Measurements from ENCODE around the gene EPB41L1. TPM values are rescaled to one million over a fixed set of nuclear protein-coding genes. Genes with fewer than 3 reads are reported as not detected.

The EPB41L1 gene
- polyA plus RNA-seq, 4 donors, result 10.5 to 26.5 (median 12.6) TPM

GRCh38 chr20:36249450-36249849 lies 94.9 kb downstream of the EPB41L1 start:
- FAIRE-seq (no peak), DNase-seq (no peak)
- no peaks in the 10 kb centered on the region for H3K9me3 ChIP-seq (ENCODE audit: control insufficient read depth in 2 of 2, insufficient read depth in 1 of 2, low read depth in 1 of 2, low read length in 1 of 2)
- H3K4me1 ChIP-seq (ENCODE audit: control insufficient read depth in 3 of 3, insufficient read depth in 2 of 3, low read depth in 1 of 3, low read length in 2 of 3), result no peaks in the 10 kb centered on the region
- peaks cover 27 to 55% (median 31%) of the 10 kb centered on the region in 3 donors for H3K36me3 ChIP-seq (ENCODE audit: control insufficient read depth in 3 of 3, insufficient read depth in 2 of 3, low read depth in 1 of 3, low read length in 3 of 3)
- no peak overlapping the region for H3K27ac ChIP-seq (ENCODE audit: low read depth in 1 of 3, low read length in 2 of 3)
- WGBS, 3 donors, result 79 to 86% (median 84%) methylated on average over 3 of the region's 3 CpGs
- no peak overlapping the region for H3K4me3 ChIP-seq (ENCODE audit: low read depth in 1 of 3, low read length in 3 of 3)
- H3K27me3 ChIP-seq (ENCODE audit: control insufficient read depth in 3 of 3, insufficient read depth in 3 of 3, low read length in 3 of 3), result no peaks in the 10 kb centered on the region

- H3K4me3 ChIP-seq (ENCODE audit: low read depth in 1 of 3, low read length in 3 of 3), result no peak overlapping the region
- H3K4me1 ChIP-seq (ENCODE audit: control insufficient read depth in 3 of 3, insufficient read depth in 2 of 3, low read depth in 1 of 3, low read length in 2 of 3), result no peaks in the 10 kb centered on the region
- H3K27ac ChIP-seq (ENCODE audit: low read depth in 1 of 3, low read length in 2 of 3), result no peak overlapping the region
- DNase-seq (no peak), FAIRE-seq (no peak)
- H3K27me3 ChIP-seq (ENCODE audit: control insufficient read depth in 3 of 3, insufficient read depth in 3 of 3, low read length in 3 of 3), result no peaks in the 10 kb centered on the region
- H3K36me3 ChIP-seq (ENCODE audit: control insufficient read depth in 3 of 3, insufficient read depth in 2 of 3, low read depth in 1 of 3, low read length in 3 of 3), result peaks cover 22 to 56% (median 25%) of the 10 kb centered on the region in 3 donors
- no peaks in the 10 kb centered on the region for H3K9me3 ChIP-seq (ENCODE audit: control insufficient read depth in 2 of 2, insufficient read depth in 1 of 2, low read depth in 1 of 2, low read length in 1 of 2)
- WGBS, 3 donors, result 96 to 99% (median 96%) methylated on average over 5 of the region's 5 CpGs
These were observed 96.9 kb downstream of the EPB41L1 start for GRCh38 chr20:36251426-36251825.

- 95 to 100% (median 100%) methylated on average over 3 of the region's 3 CpGs for WGBS, 3 donors
- Histone ChIP-seq H3K27me3 (ENCODE audit: control insufficient read depth in 3 of 3, insufficient read depth in 3 of 3, low read length in 3 of 3) (no peaks in the 10 kb centered on the region), H3K4me3 (ENCODE audit: low read depth in 1 of 3, low read length in 3 of 3) (no peak overlapping the region), H3K36me3 (ENCODE audit: control insufficient read depth in 3 of 3, insufficient read depth in 2 of 3, low read depth in 1 of 3, low read length in 3 of 3) (peaks cover 17 to 53% (median 22%) of the 10 kb centered on the region in 3 donors), H3K27ac (ENCODE audit: low read depth in 1 of 3, low read length in 2 of 3) (no peak overlapping the region), H3K4me1 (ENCODE audit: control insufficient read depth in 3 of 3, insufficient read depth in 2 of 3, low read depth in 1 of 3, low read length in 2 of 3) (no peaks in the 10 kb centered on the region), H3K9me3 (ENCODE audit: control insufficient read depth in 2 of 2, insufficient read depth in 1 of 2, low read depth in 1 of 2, low read length in 1 of 2) (no peaks in the 10 kb centered on the region)
- FAIRE-seq (no peak), DNase-seq (no peak)
These were observed 98.0 kb downstream of the EPB41L1 start for GRCh38 chr20:36252511-36252910.

- H3K4me3 ChIP-seq (ENCODE audit: low read depth in 1 of 3, low read length in 3 of 3), result no peak overlapping the region
- H3K9me3 ChIP-seq (ENCODE audit: control insufficient read depth in 2 of 2, insufficient read depth in 1 of 2, low read depth in 1 of 2, low read length in 1 of 2), result no peaks in the 10 kb centered on the region
- H3K36me3 ChIP-seq (ENCODE audit: control insufficient read depth in 3 of 3, insufficient read depth in 2 of 3, low read depth in 1 of 3, low read length in 3 of 3), result peaks cover 16 to 53% (median 20%) of the 10 kb centered on the region in 3 donors
- H3K27me3 ChIP-seq (ENCODE audit: control insufficient read depth in 3 of 3, insufficient read depth in 3 of 3, low read length in 3 of 3), result no peaks in the 10 kb centered on the region
- no peak for FAIRE-seq
- 94 to 97% (median 96%) methylated on average over 9 of the region's 9 CpGs for WGBS, 3 donors
- H3K27ac ChIP-seq (ENCODE audit: low read depth in 1 of 3, low read length in 2 of 3), result no peak overlapping the region
- DNase-seq, result no peak
- H3K4me1 ChIP-seq (ENCODE audit: control insufficient read depth in 3 of 3, insufficient read depth in 2 of 3, low read depth in 1 of 3, low read length in 2 of 3), result no peaks in the 10 kb centered on the region
These were observed 98.5 kb downstream of the EPB41L1 start for GRCh38 chr20:36253036-36253435.

- no peaks in the 10 kb centered on the region for H3K4me1 ChIP-seq (ENCODE audit: control insufficient read depth in 3 of 3, insufficient read depth in 2 of 3, low read depth in 1 of 3, low read length in 2 of 3)
- 78 to 87% (median 83%) methylated on average over 2 of the region's 2 CpGs for WGBS, 3 donors
- H3K36me3 ChIP-seq (ENCODE audit: control insufficient read depth in 3 of 3, insufficient read depth in 2 of 3, low read depth in 1 of 3, low read length in 3 of 3), result peaks cover 12 to 47% (median 14%) of the 10 kb centered on the region in 3 donors
- FAIRE-seq (no peak), DNase-seq (no peak)
- no peak overlapping the region for H3K27ac ChIP-seq (ENCODE audit: low read depth in 1 of 3, low read length in 2 of 3)
- H3K9me3 ChIP-seq (ENCODE audit: control insufficient read depth in 2 of 2, insufficient read depth in 1 of 2, low read depth in 1 of 2, low read length in 1 of 2), result no peaks in the 10 kb centered on the region
- no peak overlapping the region for H3K4me3 ChIP-seq (ENCODE audit: low read depth in 1 of 3, low read length in 3 of 3)
- no peaks in the 10 kb centered on the region for H3K27me3 ChIP-seq (ENCODE audit: control insufficient read depth in 3 of 3, insufficient read depth in 3 of 3, low read length in 3 of 3)
These were observed 99.5 kb downstream of the EPB41L1 start for GRCh38 chr20:36254076-36254475.

GRCh38 chr20:36255445-36255844 lies 100.9 kb downstream of the EPB41L1 start:
- no peak overlapping the region for H3K27ac ChIP-seq (ENCODE audit: low read depth in 1 of 3, low read length in 2 of 3)
- peaks cover 12 to 47% (median 14%) of the 10 kb centered on the region in 3 donors for H3K36me3 ChIP-seq (ENCODE audit: control insufficient read depth in 3 of 3, insufficient read depth in 2 of 3, low read depth in 1 of 3, low read length in 3 of 3)
- WGBS, 3 donors, result 90 to 95% (median 92%) methylated on average over 12 of the region's 12 CpGs
- FAIRE-seq, result no peak
- no peaks in the 10 kb centered on the region for H3K9me3 ChIP-seq (ENCODE audit: control insufficient read depth in 2 of 2, insufficient read depth in 1 of 2, low read depth in 1 of 2, low read length in 1 of 2)
- DNase-seq, result no peak
- H3K4me3 ChIP-seq (ENCODE audit: low read depth in 1 of 3, low read length in 3 of 3), result no peak overlapping the region
- no peaks in the 10 kb centered on the region for H3K27me3 ChIP-seq (ENCODE audit: control insufficient read depth in 3 of 3, insufficient read depth in 3 of 3, low read length in 3 of 3)
- no peaks in the 10 kb centered on the region for H3K4me1 ChIP-seq (ENCODE audit: control insufficient read depth in 3 of 3, insufficient read depth in 2 of 3, low read depth in 1 of 3, low read length in 2 of 3)

GRCh38 chr20:36259177-36260061 lies 104.9 kb downstream of the EPB41L1 start:
- no peaks in the 10 kb centered on the region for H3K4me1 ChIP-seq (ENCODE audit: control insufficient read depth in 3 of 3, insufficient read depth in 2 of 3, low read depth in 1 of 3, low read length in 2 of 3)
- no peak for DNase-seq
- no peaks in the 10 kb centered on the region for H3K9me3 ChIP-seq (ENCODE audit: control insufficient read depth in 2 of 2, insufficient read depth in 1 of 2, low read depth in 1 of 2, low read length in 1 of 2)
- H3K36me3 ChIP-seq (ENCODE audit: control insufficient read depth in 3 of 3, insufficient read depth in 2 of 3, low read depth in 1 of 3, low read length in 3 of 3), result peaks cover 5 to 23% (median 7%) of the 10 kb centered on the region in 3 donors
- H3K4me3 ChIP-seq (ENCODE audit: low read depth in 1 of 3, low read length in 3 of 3), result no peak overlapping the region
- H3K27ac ChIP-seq (ENCODE audit: low read depth in 1 of 3, low read length in 2 of 3), result no peak overlapping the region
- no peak for FAIRE-seq
- H3K27me3 ChIP-seq (ENCODE audit: control insufficient read depth in 3 of 3, insufficient read depth in 3 of 3, low read length in 3 of 3), result no peaks in the 10 kb centered on the region
- 60 to 77% (median 72%) methylated on average over 16 of the region's 16 CpGs for whole genome bisulfite sequencing, 3 donors

GRCh38 chr20:36260316-36260715 lies 105.8 kb downstream of the EPB41L1 start:
- 66 to 71% (median 69%) methylated on average over 6 to 7 of the region's 7 CpGs for WGBS, 3 donors
- no peak for DNase-seq
- H3K9me3 ChIP-seq (ENCODE audit: control insufficient read depth in 2 of 2, insufficient read depth in 1 of 2, low read depth in 1 of 2, low read length in 1 of 2), result no peaks in the 10 kb centered on the region
- H3K4me3 ChIP-seq (ENCODE audit: low read depth in 1 of 3, low read length in 3 of 3), result no peak overlapping the region
- no peaks in the 10 kb centered on the region for H3K27me3 ChIP-seq (ENCODE audit: control insufficient read depth in 3 of 3, insufficient read depth in 3 of 3, low read length in 3 of 3)
- no peak overlapping the region for H3K27ac ChIP-seq (ENCODE audit: low read depth in 1 of 3, low read length in 2 of 3)
- no peaks in the 10 kb centered on the region for H3K4me1 ChIP-seq (ENCODE audit: control insufficient read depth in 3 of 3, insufficient read depth in 2 of 3, low read depth in 1 of 3, low read length in 2 of 3)
- no peak for FAIRE-seq
- peaks cover 5 to 19% (median 6%) of the 10 kb centered on the region in 3 donors for H3K36me3 ChIP-seq (ENCODE audit: control insufficient read depth in 3 of 3, insufficient read depth in 2 of 3, low read depth in 1 of 3, low read length in 3 of 3)
